Embryonic facial prominence (tissue), 1 donor: ENCODE results near the gene PTP4A2.
A peak's percentile ranks its signal among the peaks of the same experiment; 100 is the strongest.

Source experiments
- DNase-seq: peaks from one replicate; pipeline ENCODE4 v3.0.0-alpha.2; 2016; ENCODE audit errors: extremely low spot score

The PTP4A2 gene

DNA sequence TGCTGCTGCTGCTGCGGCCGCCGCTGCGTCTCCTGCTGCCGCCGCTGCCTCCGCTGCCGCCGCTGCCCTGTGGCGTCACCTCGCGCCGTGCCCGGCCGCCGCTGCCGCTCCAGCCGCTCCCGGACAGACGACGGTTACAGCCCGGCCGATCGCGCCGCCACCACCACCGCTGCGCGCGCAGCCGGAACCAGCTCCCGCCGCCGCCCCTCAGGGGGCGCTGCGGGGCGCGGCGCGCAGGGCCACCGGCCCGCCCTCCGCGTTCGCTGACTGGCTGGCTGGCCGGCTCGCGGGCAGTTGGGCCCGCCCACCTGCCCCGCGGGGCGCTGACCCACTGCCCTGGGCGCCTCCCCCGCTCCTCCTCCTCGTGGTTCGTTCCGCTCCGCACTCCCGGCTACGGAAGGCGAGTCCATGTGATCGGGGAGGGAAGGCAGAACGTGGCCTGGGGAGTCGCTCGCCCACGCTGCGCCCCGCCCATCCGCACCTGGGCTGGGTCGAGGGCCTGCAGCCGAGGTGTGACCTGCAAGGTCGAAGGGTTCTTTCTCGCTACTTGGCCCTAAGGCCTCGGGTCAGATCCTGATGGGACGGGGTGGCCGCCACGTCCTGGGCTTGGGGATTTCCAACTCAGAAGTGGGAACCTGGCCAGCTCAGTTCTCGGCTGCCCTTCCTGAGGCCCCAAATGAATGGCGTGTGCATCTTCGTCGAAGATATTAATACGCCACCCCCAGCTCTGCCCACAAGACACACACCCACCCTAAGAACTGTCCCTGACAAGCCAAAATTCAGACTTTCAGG lies at the start of gene PTP4A2:
Gene PTP4A2, minus strand, starts transcription at position 185 of the 792 bp plus-strand sequence. CDS start 19,303 bp downstream, outside the sequence.
- peak; percentile 61 for DNase-seq

DNA sequence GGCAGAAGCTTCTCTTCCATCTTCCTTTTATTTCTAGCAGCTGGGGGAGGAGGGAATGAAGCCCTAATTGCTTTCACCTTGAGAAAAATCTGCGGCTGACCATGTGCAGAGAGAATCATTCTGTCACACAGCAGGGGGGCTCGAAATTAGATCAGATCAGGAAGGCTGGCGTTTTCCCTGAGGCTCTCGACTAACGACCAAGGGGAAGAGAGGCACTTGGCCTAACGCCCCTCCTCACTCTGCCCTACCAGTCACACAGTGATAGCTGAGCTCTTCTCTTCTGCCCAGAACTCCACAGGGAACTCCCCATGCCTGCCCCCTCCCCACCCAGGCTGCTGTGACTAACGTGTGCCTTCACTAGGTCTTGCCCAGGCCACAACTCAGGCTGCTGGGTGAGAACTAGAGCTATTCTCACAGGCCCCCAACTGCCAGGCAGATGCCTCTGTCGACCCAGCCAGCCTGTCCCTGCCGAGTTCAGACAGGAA lies 49.0 kb upstream of the PTP4A2 start:
- DNase-seq, result no peak

DNA sequence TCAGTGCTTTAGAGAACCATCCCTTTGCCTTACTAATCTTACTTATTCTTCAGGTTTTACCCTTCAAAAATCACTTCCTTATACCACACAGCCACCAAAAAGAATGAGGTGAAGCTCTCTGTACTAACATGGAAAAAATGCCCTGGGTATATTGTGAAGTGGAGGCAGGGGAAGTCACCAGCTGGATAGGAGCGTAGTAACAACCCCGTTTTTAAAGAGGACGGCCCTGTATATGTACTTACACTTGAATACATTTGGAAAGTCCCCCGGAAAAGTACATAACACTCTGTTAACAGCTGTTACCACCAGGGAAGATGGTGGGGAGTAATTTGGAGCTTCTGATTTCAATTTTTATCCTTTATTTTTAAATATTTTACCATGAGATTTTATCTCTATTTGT lies 47.3 kb upstream of the PTP4A2 start:
- no peak for DNase-seq

DNA sequence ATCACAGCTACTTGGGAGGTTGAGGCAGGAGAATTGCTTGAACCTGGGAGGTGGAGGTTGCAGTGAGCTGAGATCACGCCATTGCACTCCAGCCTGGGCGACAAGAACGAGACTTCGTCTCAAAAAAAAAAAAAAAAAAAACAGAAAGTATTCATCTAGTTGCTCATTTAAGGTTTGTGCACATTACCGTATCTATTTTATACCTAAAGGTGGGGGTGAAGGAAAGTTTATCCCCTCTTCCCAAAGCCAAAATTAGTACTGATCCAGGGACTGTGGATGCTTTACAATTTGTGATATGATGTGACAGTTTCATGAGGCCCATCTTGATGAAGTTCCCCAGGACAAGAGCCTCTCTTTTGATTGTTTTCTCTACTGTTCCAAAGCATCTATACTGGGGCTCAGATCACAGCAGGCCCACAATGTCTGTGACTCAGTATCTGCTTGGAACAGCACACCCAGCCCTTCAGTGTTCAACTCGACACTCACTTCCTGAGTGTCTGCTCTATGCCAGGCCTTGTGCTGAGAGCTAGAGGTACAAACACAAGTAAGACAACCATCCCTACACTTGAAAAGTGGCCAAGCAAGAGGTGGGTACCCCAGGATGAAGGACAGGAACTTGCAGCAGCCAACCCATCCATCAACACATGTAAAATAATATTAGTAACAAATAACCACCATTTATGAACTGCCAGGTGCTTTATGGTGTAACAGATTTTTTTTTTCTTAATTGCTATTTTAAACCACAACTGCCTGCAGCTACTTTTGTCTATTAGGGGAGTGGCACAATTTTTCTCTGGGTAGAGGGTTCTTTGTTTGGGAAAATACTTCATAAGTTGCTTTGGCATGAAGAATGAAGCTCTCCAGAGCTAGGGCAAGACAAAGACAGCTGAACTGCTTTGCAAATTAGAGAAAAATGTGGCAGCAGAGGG lies 46.5 kb upstream of the PTP4A2 start:
- no peak for DNase-seq

DNA sequence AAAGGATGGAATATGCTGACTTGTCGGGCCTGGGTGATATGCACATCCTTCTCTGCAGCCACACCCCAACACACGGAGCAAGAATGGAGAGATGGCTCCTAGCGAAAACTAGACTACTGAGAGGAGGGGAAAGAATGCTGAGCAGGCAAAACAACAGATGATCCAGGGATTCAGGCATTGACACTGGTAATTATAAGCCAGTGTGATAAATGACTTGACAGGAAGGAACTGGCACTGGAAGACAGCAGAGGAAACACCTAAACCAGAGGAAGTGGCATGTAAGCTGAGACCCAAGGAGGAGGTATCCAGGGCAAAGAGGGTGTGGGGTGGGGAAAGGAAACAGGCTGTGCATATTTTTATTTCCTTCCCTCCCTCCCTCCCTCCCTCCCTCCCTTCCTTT lies 43.8 kb upstream of the PTP4A2 start:
- DNase-seq, result no peak

DNA sequence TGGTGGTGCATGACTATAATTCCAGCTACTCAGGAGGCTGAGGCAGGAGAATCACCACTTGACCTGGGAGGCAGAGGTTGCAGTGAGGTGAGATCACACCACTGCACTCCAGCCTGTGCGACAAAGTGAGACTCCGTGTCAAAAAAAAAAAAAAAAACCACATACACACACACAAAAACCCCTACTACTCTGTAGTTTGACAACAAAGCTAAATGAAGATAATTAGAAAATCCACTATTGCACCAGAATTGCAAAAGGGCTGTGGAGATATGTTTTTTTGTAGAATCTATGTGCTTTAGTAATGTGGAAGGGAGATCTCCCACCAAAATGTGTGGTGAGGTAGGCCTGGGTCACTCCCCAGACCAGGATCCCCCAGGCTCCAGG lies 43.3 kb upstream of the PTP4A2 start:
- no peak for DNase-seq

DNA sequence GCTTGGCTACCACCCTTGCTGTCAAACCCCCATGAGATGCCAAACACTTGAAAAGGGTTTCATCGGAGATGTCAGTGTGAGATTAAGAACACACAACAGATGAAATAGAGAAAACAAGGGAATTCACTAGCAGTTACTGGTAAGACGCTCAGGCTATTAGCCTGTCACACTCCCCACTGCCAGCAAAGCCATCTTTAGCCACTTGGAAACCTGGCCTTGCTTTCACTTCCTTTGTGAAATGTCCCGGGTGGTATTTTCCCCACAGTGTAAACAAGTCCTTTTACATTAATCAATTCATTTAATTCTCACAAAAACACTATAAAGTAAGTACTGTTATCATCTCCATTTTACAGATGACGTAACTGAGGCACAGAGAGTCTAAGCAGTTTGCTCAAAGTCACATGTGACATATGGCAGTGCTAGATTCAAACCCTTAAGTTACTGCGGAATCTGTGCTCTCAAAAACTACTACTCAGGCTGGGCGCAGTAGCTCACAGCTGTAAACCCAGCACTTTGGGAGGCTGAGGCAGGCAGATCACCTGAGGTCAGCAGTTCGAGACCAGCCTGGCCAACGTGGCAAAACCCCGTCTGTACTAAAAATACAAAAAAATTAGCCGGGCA lies 42.8 kb upstream of the PTP4A2 start:
- DNase-seq, result no peak

DNA sequence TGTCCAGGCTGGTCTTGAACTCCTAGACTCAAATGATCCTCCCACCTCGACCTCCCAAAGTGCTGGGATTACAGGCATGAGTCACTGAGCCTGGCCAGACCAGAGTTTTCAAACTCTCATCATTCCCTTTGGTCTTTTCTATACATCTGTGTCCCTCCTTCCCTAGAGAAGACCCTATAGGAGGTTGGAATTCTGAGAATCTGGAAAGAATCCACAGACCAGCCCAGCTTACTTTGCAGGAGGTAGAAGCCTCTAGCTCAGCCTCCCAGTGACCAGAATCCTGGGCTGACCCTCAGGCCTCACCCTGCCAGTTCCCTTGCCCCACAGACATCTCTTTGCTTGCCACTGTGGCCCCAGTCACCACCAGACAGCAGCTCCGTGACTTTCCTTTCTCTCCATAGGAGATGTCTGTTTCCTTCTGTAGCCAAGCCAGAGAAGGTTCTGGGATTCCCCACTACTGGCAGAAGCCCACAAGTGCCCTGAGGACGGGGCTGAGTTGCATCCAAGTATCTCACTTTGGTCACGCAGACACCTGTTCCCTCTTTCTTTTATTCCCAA lies 40.8 kb upstream of the PTP4A2 start:
- DNase-seq, result no peak

DNA sequence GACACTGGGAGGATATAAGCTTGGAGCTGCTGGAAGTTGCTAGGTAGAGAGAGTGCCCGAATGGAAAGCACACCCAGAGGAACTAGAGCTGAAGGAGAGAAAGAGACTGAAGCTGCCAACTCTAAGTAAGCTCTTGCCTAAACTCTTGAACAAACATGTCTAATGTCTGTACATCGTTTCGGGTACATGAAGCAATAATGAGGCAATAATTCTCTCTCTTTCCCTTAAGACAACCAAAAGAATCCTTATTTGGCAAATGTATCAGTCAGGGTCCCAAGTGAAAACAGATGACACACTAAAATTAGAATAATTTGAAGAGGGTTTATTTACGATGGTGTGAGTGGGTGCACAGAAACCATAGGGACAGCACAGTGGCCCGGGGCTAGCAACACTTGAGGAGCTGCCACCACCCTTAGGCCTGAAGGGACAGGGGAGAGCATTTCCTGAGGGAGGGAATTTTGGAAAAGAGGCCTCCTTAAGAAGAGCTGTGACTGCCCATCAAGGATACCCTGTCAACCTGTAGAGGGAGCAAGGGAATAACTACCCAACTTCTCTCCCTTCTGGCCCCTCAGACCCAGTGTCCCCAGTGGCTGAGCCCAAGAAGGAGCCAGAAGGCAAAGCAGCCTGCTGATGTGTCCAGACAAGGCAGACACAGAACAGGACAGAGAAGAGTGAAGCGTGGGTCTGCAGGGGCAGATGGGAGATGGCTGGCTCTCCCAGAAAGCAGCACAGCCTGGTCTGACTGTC lies 39.4 kb upstream of the PTP4A2 start:
- DNase-seq, result peak; percentile 9

DNA sequence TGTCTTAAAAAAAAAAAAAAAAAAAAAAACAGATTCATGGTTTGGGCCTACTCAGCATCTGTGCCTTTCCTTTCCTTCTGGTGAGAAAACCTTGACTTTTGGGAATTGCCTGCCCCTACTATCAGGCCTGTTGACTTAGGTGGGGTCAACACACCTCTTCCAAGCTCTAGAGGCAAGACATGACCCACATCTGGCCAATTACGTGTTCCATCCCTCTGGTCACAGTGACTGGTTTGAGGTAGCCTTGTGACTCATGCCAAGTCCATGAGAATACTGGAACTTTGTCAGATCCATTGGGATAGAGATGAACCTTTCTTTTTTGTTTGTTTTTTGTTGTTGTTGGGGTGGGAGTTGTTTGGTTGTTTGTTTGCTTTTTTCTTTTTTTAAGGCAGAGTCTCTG lies 38.2 kb upstream of the PTP4A2 start:
- DNase-seq, result no peak

DNA sequence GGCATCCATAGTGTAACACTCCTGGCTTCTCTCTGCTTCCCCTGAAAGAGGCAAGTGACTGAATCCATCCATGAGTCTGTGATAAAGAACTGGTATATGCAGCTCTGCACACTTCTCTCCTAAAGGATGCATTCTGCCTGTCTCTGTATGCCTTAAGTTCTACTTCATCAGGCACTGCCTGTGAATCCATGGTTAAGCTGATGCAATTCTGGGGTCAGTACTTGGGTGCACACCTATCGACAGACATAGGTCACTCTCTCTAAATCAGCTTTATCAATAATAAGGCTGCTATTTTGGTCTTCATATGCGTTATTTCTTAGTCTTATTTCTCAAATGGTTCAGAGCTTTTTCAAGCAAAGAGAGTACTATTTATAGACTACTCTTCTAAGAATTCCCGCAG lies 32.7 kb upstream of the PTP4A2 start:
- DNase-seq, result no peak

DNA sequence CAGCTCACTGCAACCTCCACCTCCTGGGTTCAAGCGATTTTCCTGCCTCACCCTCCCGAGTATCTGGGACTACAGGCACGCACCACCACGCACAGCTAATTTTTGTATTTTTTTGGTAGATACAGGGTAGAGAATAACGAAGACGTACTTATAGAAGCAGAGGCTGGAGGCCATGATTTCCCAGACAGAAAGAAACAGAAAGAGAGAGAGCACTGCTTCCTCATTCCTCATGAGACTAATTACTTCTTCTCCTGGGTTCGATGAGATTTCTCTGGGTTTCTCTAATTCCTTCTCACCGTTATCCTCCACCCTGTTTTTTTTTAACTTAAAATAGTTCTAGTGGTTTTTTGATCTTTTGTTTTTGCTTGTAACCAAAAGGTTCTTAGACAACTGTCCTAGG lies 23.4 kb upstream of the PTP4A2 start:
- DNase-seq, result no peak

DNA sequence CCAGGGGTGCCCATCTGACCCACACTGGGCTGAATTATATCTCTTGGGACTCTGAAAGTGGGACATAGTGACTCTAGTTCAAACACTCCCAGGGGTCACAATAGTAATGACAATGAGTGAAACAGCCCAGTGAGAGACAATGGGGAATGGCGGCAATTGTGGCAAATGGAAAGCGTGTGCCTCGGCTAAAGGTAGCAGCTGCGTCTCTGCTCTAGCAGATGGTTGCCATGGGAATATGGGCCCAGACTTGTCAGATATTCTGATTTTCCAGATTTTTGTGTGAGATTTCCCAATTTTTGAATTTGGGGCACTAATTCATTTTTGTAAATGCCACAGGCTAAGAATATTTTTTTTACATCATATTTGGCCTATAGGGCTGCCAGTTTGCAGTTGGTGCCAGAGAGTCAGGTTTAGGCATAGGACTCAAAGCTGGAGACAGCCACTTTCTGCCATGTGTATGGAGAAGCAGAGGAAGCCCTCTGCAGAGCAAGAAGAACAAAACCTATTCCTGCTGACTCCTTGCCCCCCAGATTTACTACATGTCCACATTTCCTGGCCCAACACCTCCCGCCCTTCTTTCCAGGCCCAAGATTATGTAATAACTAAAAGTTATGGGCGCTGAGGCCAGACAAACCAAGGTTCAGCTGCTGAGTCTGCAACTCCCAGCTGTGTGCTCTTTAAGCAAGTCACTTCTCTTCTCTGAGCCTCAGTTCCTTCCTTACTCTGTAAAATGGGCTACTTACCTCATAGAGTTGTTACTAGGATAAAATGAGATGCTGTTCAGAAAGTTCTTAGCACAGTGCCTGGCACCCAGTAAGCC lies 21.6 kb upstream of the PTP4A2 start:
- no peak for DNase-seq

DNA sequence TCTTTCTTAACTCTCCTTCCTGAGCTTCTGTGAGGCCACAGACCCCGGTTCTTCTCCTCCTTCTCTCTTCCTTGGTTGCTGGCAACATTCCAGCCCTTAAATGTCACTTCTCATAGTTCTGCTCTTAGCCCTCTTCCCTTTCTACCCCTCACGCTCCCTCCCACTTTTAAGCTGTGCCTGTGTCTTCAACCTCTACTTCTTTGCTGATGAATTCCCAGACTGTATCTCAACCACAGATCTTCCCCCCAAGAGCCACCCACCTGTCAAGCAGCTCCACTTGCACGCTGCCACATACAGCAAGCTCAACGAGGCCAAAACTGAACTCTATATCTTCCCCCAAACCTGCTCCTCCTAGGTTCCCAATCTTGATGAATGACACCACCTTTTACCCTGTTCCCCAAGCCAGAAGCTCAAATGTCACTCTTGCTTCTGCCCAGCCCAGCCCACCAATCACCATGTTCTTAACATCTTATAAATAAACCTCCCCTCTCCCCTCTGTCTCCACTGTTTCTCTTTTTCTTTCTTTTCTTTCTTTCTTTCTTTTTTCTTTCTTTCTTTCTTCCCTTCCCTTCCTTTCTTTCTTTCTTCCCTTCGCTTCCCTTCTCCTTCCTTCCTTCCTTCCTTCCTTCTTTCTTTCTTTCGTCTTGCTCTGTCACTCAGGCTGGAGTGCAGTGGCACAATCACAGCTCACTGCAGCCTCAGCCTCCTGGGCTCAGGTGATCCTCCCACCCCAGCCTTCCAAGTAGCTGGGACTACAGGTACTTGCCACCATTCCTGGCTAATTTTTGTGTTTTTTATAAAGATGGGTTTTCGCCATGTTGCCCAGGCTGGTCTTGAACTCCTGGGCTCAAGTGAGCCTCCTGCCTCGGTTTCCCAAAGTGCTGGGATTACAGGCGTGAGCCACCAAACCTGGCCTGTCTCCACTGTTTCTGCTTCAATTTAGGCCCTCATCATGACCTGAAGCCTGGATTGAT lies 19.8 kb upstream of the PTP4A2 start:
- DNase-seq, result no peak

DNA sequence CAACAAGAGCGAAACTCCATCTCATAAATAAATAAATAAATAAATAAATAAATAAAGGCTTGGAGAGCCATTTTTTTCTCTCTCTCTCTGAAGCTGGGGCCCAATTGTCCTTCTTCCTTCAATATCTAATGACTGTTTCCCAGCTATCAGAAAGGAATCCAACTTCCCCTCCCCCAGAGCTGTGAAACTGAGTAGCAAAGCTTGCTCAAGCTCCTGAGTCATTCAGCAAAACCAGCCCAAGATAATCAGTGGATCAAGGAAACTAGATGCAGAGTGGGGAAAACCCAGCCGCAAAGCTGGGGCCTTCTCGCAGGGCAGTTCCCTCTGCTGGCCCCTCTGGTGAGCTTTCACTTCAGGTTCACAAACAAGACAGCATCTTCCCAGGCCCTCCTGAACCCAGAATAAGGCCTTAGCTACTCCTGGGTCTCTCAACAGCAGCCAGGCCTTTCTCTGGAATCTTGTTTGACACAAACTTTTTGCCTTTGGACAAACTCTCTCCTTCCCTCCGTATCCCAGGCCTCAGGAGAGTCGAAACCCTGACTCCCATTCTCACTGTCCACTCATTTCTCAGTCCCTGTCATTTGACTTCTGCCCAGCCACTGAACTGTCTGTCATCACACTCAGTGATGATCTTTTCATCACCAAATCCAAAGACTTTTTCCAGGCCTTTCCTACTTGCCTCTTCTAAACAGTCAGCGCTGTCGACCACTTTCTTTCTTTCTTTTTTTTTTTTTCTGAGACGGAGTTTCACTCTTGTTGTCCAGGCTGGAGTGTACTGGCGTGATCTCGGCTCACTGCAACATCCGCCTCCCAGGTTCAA lies 18.0 kb upstream of the PTP4A2 start:
- DNase-seq, result peak; percentile 56

DNA sequence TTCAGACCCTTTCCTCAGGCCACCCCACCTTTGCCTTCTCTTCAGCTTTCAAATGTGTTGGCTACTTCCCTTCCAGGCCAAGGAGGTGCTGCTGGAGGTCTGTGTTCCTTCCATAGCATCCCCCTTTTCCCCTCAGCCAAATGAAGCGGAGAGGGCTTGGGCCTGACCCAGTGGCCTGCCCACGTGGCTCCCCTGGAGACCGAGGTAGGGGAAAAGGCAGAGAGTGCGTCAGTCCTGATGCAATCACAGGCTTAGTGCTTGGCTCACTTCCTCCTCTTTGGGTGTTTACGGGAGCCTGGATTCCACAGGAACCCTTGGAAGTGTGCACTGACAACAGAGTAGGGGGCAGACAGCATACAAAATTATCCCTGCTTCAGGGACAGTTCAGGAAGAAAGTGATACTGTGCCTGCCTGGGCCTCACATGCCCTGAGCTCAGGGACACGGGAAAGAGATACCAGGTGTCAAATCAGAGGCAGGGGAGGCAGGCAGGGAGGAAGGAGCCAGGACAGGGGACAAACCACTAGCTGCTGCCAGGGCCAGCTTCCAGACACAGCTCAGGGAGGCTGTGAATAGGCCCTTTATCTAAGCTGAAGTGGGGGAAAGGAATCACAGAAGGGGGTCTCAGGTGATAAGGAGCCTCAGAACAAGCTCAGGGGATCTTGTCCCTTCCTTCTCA lies 16.6 kb upstream of the PTP4A2 start:
- DNase-seq, result peak; percentile 33

DNA sequence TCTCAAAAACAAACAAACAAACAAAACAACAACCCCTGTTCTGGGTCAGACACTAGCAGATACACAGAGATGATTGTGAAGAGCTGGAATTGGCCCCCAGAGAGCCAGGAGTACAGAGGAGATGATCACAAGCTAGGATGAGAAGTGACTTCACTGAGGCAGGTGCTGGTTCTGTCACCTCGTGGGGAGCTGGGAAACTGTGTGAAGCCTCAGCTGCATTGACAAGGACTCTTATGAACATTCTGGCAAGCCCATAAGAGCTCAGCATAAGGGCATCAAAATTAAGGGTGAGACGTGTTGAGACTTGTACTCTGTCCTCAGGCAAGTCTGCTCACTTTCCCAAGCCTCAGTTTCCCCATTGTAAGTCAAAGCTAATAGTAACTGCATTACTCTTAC lies 14.7 kb upstream of the PTP4A2 start:
- DNase-seq, result no peak

DNA sequence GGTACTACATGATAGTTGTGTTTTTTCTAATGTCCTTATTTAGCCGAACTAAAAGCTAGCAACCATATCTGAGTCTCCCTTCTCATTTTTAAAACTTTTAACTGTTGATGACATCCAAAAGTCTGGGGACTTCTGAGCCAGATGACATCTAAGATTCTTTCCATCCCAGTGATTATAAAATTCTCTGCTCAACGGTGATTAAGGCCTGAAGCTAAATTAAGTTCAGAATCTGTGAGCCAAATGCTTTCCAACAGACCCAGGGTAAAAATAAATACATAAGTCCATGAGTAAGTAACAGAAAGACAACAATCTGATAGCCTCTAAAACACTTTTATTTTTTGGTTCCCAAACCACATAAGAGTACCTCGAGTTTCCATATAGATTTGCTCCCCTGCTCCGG lies 13.1 kb upstream of the PTP4A2 start:
- no peak for DNase-seq
